Astrocyte (in vitro differentiated cells and primary cell): ENCODE data around the gene VCX2.

Experiments
- EZH2 ChIP-seq: IDR thresholded peaks from 2 replicates; pipeline ENCODE4 v1.6.1; 2012; ENCODE audit warnings: mild to moderate bottlenecking, low read length, inconsistent platforms; ENCODE audit not compliant: insufficient read depth
- TF ChIP-seq, protein P1 (sequence below): IDR thresholded peaks from 2 replicates; pipeline ENCODE4 v1.5.1; 2011; ENCODE audit warnings: low read depth, mild to moderate bottlenecking, inconsistent platforms, low read length, moderate library complexity; ENCODE audit not compliant: insufficient read depth

DNA sequence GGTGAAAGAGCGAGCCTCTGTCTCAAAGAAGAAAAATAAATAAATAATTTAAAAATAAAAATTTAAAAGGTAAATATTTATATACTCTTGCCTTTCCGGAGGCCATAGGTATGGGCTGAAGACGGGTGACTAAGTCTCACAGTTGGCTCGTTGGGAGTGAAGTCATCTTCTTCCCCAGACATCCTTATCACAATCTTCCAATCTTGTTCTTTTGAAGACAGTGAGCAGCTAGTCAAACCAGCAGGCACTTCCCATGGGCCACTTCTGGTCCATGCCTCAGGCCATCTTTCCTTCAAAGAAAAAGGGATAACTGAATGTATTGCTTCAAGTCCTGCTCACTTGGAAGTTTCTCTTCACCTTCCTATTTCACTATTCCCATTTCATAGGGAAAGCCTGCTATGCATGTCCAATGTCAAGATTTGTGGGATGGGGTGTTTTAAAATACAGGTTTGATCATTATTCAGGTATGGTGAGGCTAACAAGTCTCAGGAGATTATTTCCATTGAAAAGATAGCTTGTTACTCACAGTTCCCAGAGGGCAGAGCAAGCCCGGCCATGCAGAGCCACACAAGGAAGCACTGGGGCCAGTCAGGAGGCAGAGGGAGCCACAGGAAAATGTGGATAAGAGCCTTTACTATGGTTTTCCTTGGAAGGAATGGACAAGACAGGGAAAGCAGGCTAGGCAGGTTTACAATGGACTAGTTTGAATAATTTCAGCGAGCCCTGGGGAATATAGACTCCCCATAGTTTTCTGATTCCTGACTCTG lies 33.3 kb upstream of the VCX2 start:
- TF ChIP-seq, protein P1, sequence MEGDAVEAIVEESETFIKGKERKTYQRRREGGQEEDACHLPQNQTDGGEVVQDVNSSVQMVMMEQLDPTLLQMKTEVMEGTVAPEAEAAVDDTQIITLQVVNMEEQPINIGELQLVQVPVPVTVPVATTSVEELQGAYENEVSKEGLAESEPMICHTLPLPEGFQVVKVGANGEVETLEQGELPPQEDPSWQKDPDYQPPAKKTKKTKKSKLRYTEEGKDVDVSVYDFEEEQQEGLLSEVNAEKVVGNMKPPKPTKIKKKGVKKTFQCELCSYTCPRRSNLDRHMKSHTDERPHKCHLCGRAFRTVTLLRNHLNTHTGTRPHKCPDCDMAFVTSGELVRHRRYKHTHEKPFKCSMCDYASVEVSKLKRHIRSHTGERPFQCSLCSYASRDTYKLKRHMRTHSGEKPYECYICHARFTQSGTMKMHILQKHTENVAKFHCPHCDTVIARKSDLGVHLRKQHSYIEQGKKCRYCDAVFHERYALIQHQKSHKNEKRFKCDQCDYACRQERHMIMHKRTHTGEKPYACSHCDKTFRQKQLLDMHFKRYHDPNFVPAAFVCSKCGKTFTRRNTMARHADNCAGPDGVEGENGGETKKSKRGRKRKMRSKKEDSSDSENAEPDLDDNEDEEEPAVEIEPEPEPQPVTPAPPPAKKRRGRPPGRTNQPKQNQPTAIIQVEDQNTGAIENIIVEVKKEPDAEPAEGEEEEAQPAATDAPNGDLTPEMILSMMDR: no peak
- TF ChIP-seq EZH2: no peak
